GM23338 (cell line): ENCODE measurements around the gene SH2D4B. TPM values are rescaled to one million over a fixed set of nuclear protein-coding genes. Genes with fewer than 3 reads are reported as not detected.

Source experiments
- ATAC-seq: fragments of 200-7000 bp; cut with Tn5 transposase; 3 replicates; pipeline ENCODE4 v1.9.1; 2020
- DNase-seq: peaks from one replicate; pipeline ENCODE4 v3.0.0-alpha.2; 2015; ENCODE audit warnings: low spot score
- H2AFZ ChIP-seq: fragments of 200-600 bp; sonication (generic); 2 replicates; pipeline ENCODE4 v1.8.0; 2016; ENCODE audit warnings: antibody characterized with exemption, mild to moderate bottlenecking, moderate library complexity
- H3F3A ChIP-seq: fragments of 200-600 bp; sonication (generic); replicated peaks from 2 replicates; pipeline ENCODE4 v1.8.0; 2017; ENCODE audit warnings: antibody characterized with exemption, mixed run types, low read depth
- H3K27ac ChIP-seq: fragments of 200-600 bp; sonication (generic); 2 replicates; pipeline ENCODE4 v1.6.1; 2016; ENCODE audit warnings: low read depth
- H3K27me3 ChIP-seq: fragments of 200-600 bp; sonication (generic); 2 replicates; pipeline ENCODE4 v1.8.0; 2016; ENCODE audit warnings: mild to moderate bottlenecking, mixed run types, moderate library complexity; ENCODE audit not compliant: insufficient read depth
- H3K36me3 ChIP-seq: fragments of 200-600 bp; sonication (generic); 2 replicates; pipeline ENCODE4 v1.8.0; 2016; ENCODE audit warnings: mild to moderate bottlenecking; ENCODE audit not compliant: insufficient read depth
- H3K4me1 ChIP-seq: fragments of 200-600 bp; sonication (generic); 2 replicates; pipeline ENCODE4 v1.8.0; 2016; ENCODE audit warnings: mild to moderate bottlenecking, moderate library complexity; ENCODE audit not compliant: insufficient read depth
- H3K4me2 ChIP-seq: fragments of 200-600 bp; sonication (generic); 2 replicates; pipeline ENCODE4 v1.7.1; 2017; ENCODE audit warnings: mixed run types
- H3K4me3 ChIP-seq: fragments of 200-600 bp; sonication (generic); 2 replicates; pipeline ENCODE4 v1.6.1; 2016; ENCODE audit warnings: mixed run types
- H3K79me2 ChIP-seq: fragments of 200-600 bp; sonication (generic); replicated peaks from 2 replicates; pipeline ENCODE4 v1.8.0; 2017; ENCODE audit warnings: mild to moderate bottlenecking; ENCODE audit not compliant: insufficient read depth
- H3K9me2 ChIP-seq: fragments of 200-600 bp; sonication (generic); 2 replicates; pipeline ENCODE4 v1.8.0; 2017; ENCODE audit not compliant: insufficient read depth
- H4K20me1 ChIP-seq: fragments of 200-600 bp; sonication (generic); replicated peaks from 2 replicates; pipeline ENCODE4 v1.8.0; 2017; ENCODE audit warnings: mild to moderate bottlenecking; ENCODE audit not compliant: insufficient read depth
- H3K27ac Mint-ChIP-seq: 2 replicates; pipeline ENCODE4 v1.8.0; 2020; ENCODE audit warnings: inconsistent platforms, mild to moderate bottlenecking, moderate library complexity, mixed read lengths
- H3K27me3 Mint-ChIP-seq: 3 replicates; pipeline ENCODE4 v1.8.0; 2022; ENCODE audit warnings: low read depth, mild to moderate bottlenecking, moderate library complexity, mixed read lengths, inconsistent platforms; ENCODE audit not compliant: insufficient read depth, poor library complexity
- H3K36me3 Mint-ChIP-seq: 3 replicates; pipeline ENCODE4 v1.8.0; 2021; ENCODE audit warnings: low read depth, mild to moderate bottlenecking, inconsistent platforms, moderate library complexity, mixed read lengths
- H3K4me1 Mint-ChIP-seq: 3 replicates; pipeline ENCODE4 v1.8.0; 2020; ENCODE audit warnings: mild to moderate bottlenecking, inconsistent platforms, mixed read lengths
- H3K4me3 Mint-ChIP-seq: 3 replicates; pipeline ENCODE4 v1.8.0; 2021; ENCODE audit warnings: moderate library complexity, mild to moderate bottlenecking, inconsistent platforms, mixed read lengths
- H3K9me3 Mint-ChIP-seq: 3 replicates; pipeline ENCODE4 v1.8.0; 2020; ENCODE audit warnings: moderate library complexity, mild to moderate bottlenecking, inconsistent platforms, mixed read lengths
- CREB1 ChIP-seq: fragments of 250-450 bp; sonication (Bioruptor Pico); IDR thresholded peaks from 2 replicates; pipeline ENCODE4 v1.5.0; 2020; ENCODE audit warnings: low read depth, mild to moderate bottlenecking, moderate library complexity
- CTCF ChIP-seq, 2 experiments: fragments of 200-600 bp in 1 of 2; sonication (generic) in 1 of 2; conservative IDR thresholded peaks; 2 replicates each; pipeline versions ENCODE4 v1.5.1 to v1.6.1; 2016 to 2017; ENCODE audit warnings: antibody characterized with exemption in 2 of 2, low read depth in 2 of 2, mild to moderate bottlenecking in 2 of 2, moderate library complexity in 1 of 2
- ETS1 ChIP-seq: IDR thresholded peaks from 2 replicates; pipeline ENCODE4 v1.6.1; 2016; ENCODE audit warnings: antibody characterized with exemption
- EZH2 ChIP-seq: fragments of 200-600 bp; sonication (generic); IDR thresholded peaks from one replicate; pipeline ENCODE4 v1.8.0; 2017; ENCODE audit warnings: antibody characterized with exemption, mild to moderate bottlenecking, low read depth; ENCODE audit not compliant: unreplicated experiment
- EZH2phosphoT487 ChIP-seq: fragments of 200-600 bp; sonication (generic); IDR thresholded peaks from one replicate; pipeline ENCODE4 v1.8.1; 2018; ENCODE audit warnings: antibody characterized with exemption; ENCODE audit not compliant: unreplicated experiment
- JUNB ChIP-seq: IDR thresholded peaks from one replicate; pipeline ENCODE4 v1.6.1; 2016; ENCODE audit warnings: antibody characterized with exemption; ENCODE audit not compliant: unreplicated experiment
- NANOG ChIP-seq: IDR thresholded peaks from 2 replicates; pipeline ENCODE4 v1.6.1; 2016; ENCODE audit warnings: antibody characterized with exemption, borderline replicate concordance
- POLR2AphosphoS5 ChIP-seq: IDR thresholded peaks from 2 replicates; pipeline ENCODE4 v1.6.1; 2016; ENCODE audit warnings: antibody characterized with exemption, low read depth
- REST ChIP-seq: IDR thresholded peaks from one replicate; pipeline ENCODE4 v1.6.1; 2018; ENCODE audit warnings: antibody characterized with exemption; ENCODE audit not compliant: unreplicated experiment
- STAT1 ChIP-seq: IDR thresholded peaks from one replicate; pipeline ENCODE4 v1.6.1; 2016; ENCODE audit warnings: antibody characterized with exemption; ENCODE audit not compliant: unreplicated experiment
- ZNF114 ChIP-seq: fragments of 250-450 bp; sonication (Bioruptor Pico); IDR thresholded peaks from 2 replicates; pipeline ENCODE4 v1.5.0; 2020; ENCODE audit warnings: mild to moderate bottlenecking, moderate library complexity
- ZNF331 ChIP-seq: fragments of 250-450 bp; sonication (Bioruptor Pico); IDR thresholded peaks from 2 replicates; pipeline ENCODE4 v1.5.0; 2020; ENCODE audit warnings: low read depth, mild to moderate bottlenecking, moderate library complexity
- ZNF462 ChIP-seq: fragments of 250-450 bp; sonication (Bioruptor Pico); IDR thresholded peaks from 2 replicates; pipeline ENCODE4 v1.5.0; 2020; ENCODE audit warnings: mild to moderate bottlenecking, moderate library complexity
- polyA plus RNA-seq: library from polyadenylated mRNA; unstranded; fragments of >200 nt; fragmentation: Nextera tagmentation; extraction: Ambion mirVana; gene quantifications from 2 replicates; pipeline ENCODE4 v1.2.1, GENCODE V29; 2016
- total RNA-seq: library from RNA; depleted of rRNA; stranded (reverse); fragments of >200 nt; shearing (Covaris generic); gene quantifications from 2 replicates; pipeline ENCODE4 v1.2.3, GENCODE V29; 2014

The SH2D4B gene
- total and polyA plus RNA-seq, 2 experiments from 2014 or later, result 0.08 TPM; not detected in 1

- DNase-seq, result no peak
- no peak overlapping the region for H3K4me3 ChIP-seq
- no peak for TF ChIP-seq EZH2
- no peak for TF ChIP-seq REST
- no peak for TF ChIP-seq ZNF331
- TF ChIP-seq EZH2phosphoT487, result no peak
- no peak for TF ChIP-seq ZNF462
- TF ChIP-seq CREB1 (CRISPR knock-in tag), result no peak
- TF ChIP-seq POLR2AphosphoS5, result no peak
- no peak for TF ChIP-seq STAT1
- TF ChIP-seq NANOG, result no peak
- TF ChIP-seq ETS1, result no peak
- TF ChIP-seq ZNF114, result no peak
- TF ChIP-seq CTCF (conservative IDR thresholded peaks at IDR 0.05; ENCODE audit: low read depth in 2 of 2), result no peak
- TF ChIP-seq JUNB, result no peak
- Mint-ChIP-seq H3K4me3 (no peak overlapping the region), H3K9me3 (no peaks in the 10 kb centered on the region; the same call in 2 of the 3 replicates), H3K4me1 (peaks cover 56% of the 10 kb centered on the region), H3K27ac (no peak overlapping the region), H3K36me3 (0 out of 3 replicates have a peak, but pooled peaks cover 4% of the 10 kb centered on the region), H3K27me3 (peaks cover 10% of the 10 kb centered on the region)
- no peak overlapping the region for H3K27ac ChIP-seq
- H3K79me2 ChIP-seq, result peaks cover 66% of the 10 kb centered on the region
- no peak overlapping the region for H2AFZ ChIP-seq
- peaks cover 18% of the 10 kb centered on the region for H4K20me1 ChIP-seq
- peaks cover 13% of the 10 kb centered on the region; the same call in 1 of the 2 replicates for H3K4me1 ChIP-seq
- no peaks in the 10 kb centered on the region for H3K9me2 ChIP-seq
- H3K4me2 ChIP-seq, result no peak overlapping the region
- no peaks in the 10 kb centered on the region for H3F3A ChIP-seq
- no peaks in the 10 kb centered on the region for H3K36me3 ChIP-seq
- ATAC-seq, result no peak
- no peaks in the 10 kb centered on the region for H3K27me3 ChIP-seq
These were observed 35.7 kb upstream of the SH2D4B start for GRCh38 chr10:80501913-80502521.
